ENCODE results near the gene NSDHL.

DNA sequence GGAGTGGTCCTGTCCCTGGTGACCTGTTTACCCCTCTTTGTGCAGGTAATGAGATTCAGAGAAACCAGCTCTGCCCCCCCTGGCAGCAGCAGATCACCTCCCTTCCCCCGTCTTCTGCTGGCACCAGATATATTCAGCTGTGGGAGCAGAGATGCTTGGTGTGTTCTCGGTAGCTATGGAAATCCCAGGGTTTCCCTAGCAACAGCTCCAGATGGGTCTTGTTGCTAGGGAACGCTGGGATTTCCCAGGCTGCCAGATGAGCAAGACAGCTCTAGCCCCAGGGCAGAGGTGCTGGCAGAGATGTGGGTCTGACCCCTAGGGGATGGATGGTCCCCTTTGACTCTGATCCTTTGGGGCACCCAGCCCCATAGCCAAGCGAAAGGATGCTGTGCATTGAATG is 20.5 kb upstream of the NSDHL start:
- no peak for TF ChIP-seq POLR2AphosphoS5 (IDR thresholded peaks at IDR 0.05)
- no peak for TF ChIP-seq CTCF (IDR thresholded peaks at IDR 0.05)
- TF ChIP-seq POLR2A (IDR thresholded peaks at IDR 0.05), result no peak
- no peak for TF ChIP-seq EP300 (IDR thresholded peaks at IDR 0.05; ENCODE audit: low read depth)

All from transverse colon (tissue), 4 donors.